Urinary bladder (tissue), 4 donors: ENCODE measurements around the gene NMD3. TPM values are rescaled to one million over a fixed set of nuclear protein-coding genes. Genes with fewer than 3 reads are reported as not detected.
"Not testable (repeated sequence)": the region's sequence is repeated elsewhere in the genome, so short reads cannot be mapped to it uniquely, and the experiment has no call there.

Experiments used
- DNase-seq: peaks from one replicate; pipeline ENCODE4 v3.0.0-alpha.2; 2015; ENCODE audit errors: extremely low spot score
- H3K27ac ChIP-seq: one replicate; pipeline ENCODE4 v1.5.1; 2013; ENCODE audit warnings: low read depth, mild to moderate bottlenecking, moderate library complexity
- H3K36me3 ChIP-seq: one replicate; pipeline ENCODE4 v1.6.1; 2013; ENCODE audit warnings: mild to moderate bottlenecking, moderate library complexity; ENCODE audit not compliant: insufficient read depth
- H3K4me1 ChIP-seq: one replicate; pipeline ENCODE4 v1.6.1; 2013; ENCODE audit warnings: mild to moderate bottlenecking, moderate library complexity; ENCODE audit not compliant: insufficient read depth
- H3K4me3 ChIP-seq: one replicate; pipeline ENCODE4 v1.5.1; 2013; ENCODE audit warnings: low read depth, low read length
- WGBS: extraction: QIAGEN DNeasy Blood & Tissue Kit; methylation state at CpG from one replicate; pipeline ENCODE4 v1.1.7; 2013; 5-methylcytosine and 5-hydroxymethylcytosine counted together
- polyA plus RNA-seq: library from polyadenylated mRNA; stranded (reverse); fragments of 200-250 nt; gene quantifications from one replicate; pipeline ENCODE4 v1.2.3, GENCODE V29; 2013
- small RNA-seq: library from RNA; depleted of rRNA; stranded (forward); fragments of <200 nt; gene quantifications from one replicate; pipeline ENCODE3, GENCODE V24; 2014
- total RNA-seq: library from RNA; depleted of rRNA; stranded (reverse); fragments of >200 nt; gene quantifications from one replicate; pipeline ENCODE4 v1.2.3, GENCODE V29; 2014
- donor health status: healthy with polysubstance abuse.
- donor health status: healthy.

Gene NMD3
- total and polyA plus RNA-seq, 2 donors: 37.4 to 106 TPM

GRCh38 chr3:161273589-161274218, 52.6 kb downstream of the NMD3 start:
- H3K27ac ChIP-seq: no peak overlapping the region
- WGBS: 43% methylated on average over 3 of the region's 3 CpGs
- DNase-seq: no peak
- H3K4me1 ChIP-seq: no peaks in the 10 kb centered on the region
- no peaks in the 10 kb centered on the region for H3K36me3 ChIP-seq
- H3K4me3 ChIP-seq: no peak overlapping the region

GRCh38 chr3:161274691-161275298, 53.7 kb downstream of the NMD3 start:
- H3K36me3 ChIP-seq: no peaks in the 10 kb centered on the region
- no peak overlapping the region for H3K27ac ChIP-seq
- no peak for DNase-seq
- no peaks in the 10 kb centered on the region for H3K4me1 ChIP-seq
- no peak overlapping the region for H3K4me3 ChIP-seq
- 78% methylated on average over 4 of the region's 4 CpGs for WGBS

- H3K4me3 ChIP-seq: no peak overlapping the region
- no peak overlapping the region for H3K27ac ChIP-seq
- WGBS: 79% methylated on average over 2 of the region's 2 CpGs
- no peaks in the 10 kb centered on the region for H3K4me1 ChIP-seq
- no peak for DNase-seq
- no peaks in the 10 kb centered on the region for H3K36me3 ChIP-seq
These were observed 54.8 kb downstream of the NMD3 start for GRCh38 chr3:161275919-161276318.

GRCh38 chr3:161282387-161282786, 61.3 kb downstream of the NMD3 start:
- not testable (repeated sequence) for H3K4me1 ChIP-seq, H3K4me3 ChIP-seq, H3K36me3 ChIP-seq, DNase-seq, H3K27ac ChIP-seq
- 93% methylated on average over 4 of the region's 4 CpGs for WGBS

- no peak overlapping the region for H3K4me3 ChIP-seq
- no peaks in the 10 kb centered on the region for H3K36me3 ChIP-seq
- 84% methylated on average over 4 of the region's 4 CpGs for WGBS
- no peak overlapping the region for H3K27ac ChIP-seq
- H3K4me1 ChIP-seq: no peaks in the 10 kb centered on the region
- no peak for DNase-seq
These were observed 63.9 kb downstream of the NMD3 start for GRCh38 chr3:161284989-161285388.

GRCh38 chr3:161289174-161289573, 68.1 kb downstream of the NMD3 start:
- no peak for DNase-seq
- H3K4me1 ChIP-seq: no peaks in the 10 kb centered on the region
- no peak overlapping the region for H3K4me3 ChIP-seq
- WGBS: 96% methylated on average over 4 of the region's 4 CpGs
- H3K36me3 ChIP-seq: no peaks in the 10 kb centered on the region
- H3K27ac ChIP-seq: no peak overlapping the region

- H3K36me3 ChIP-seq: no peaks in the 10 kb centered on the region
- H3K4me1 ChIP-seq: no peaks in the 10 kb centered on the region
- H3K4me3 ChIP-seq: no peak overlapping the region
- WGBS: 88% methylated on average over 5 of the region's 5 CpGs
- DNase-seq: no peak
- H3K27ac ChIP-seq: no peak overlapping the region
These were observed 70.2 kb downstream of the NMD3 start for GRCh38 chr3:161291191-161291901.

GRCh38 chr3:161293381-161293780, 72.3 kb downstream of the NMD3 start:
- 76% methylated on average over 2 of the region's 2 CpGs for WGBS
- no peak overlapping the region for H3K27ac ChIP-seq
- no peak for DNase-seq
- H3K36me3 ChIP-seq: no peaks in the 10 kb centered on the region
- H3K4me3 ChIP-seq: no peak overlapping the region
- H3K4me1 ChIP-seq: no peaks in the 10 kb centered on the region

GRCh38 chr3:161295325-161295724, 74.2 kb downstream of the NMD3 start:
- Histone ChIP-seq H3K4me3 (no peak overlapping the region), H3K4me1 (no peaks in the 10 kb centered on the region), H3K27ac (no peak overlapping the region), H3K36me3 (no peaks in the 10 kb centered on the region)
- DNase-seq: no peak

- 87% methylated on average over 3 of the region's 3 CpGs for WGBS
- no peak for DNase-seq
- H3K4me3 ChIP-seq: no peak overlapping the region
- no peaks in the 10 kb centered on the region for H3K36me3 ChIP-seq
- H3K27ac ChIP-seq: no peak overlapping the region
- H3K4me1 ChIP-seq: no peaks in the 10 kb centered on the region
These were observed 75.7 kb downstream of the NMD3 start for GRCh38 chr3:161296814-161297213.

Small RNA genes within 50 kb of the gene (small RNA-seq; reads per million reads assigned to genes)
- not detected for gene AC108738.1

Other genes with a start within 250 kb of the NMD3 start
- 37.5 TPM for gene B3GALNT1, start 116.0 kb upstream of the NMD3 start, total RNA-seq
- 10.7 TPM for gene B3GALNT1, start 116.0 kb upstream of the NMD3 start, polyA plus RNA-seq
- 74.9 TPM for gene SPTSSB, start 150.2 kb downstream of the NMD3 start, total RNA-seq
- gene SPTSSB, start 150.2 kb downstream of the NMD3 start, polyA plus RNA-seq: 11.1 TPM